Measurements from ENCODE around the gene SHISA7. TPM values are rescaled to one million over a fixed set of nuclear protein-coding genes. Genes with fewer than 3 reads are reported as not detected.
A peak's percentile ranks its signal among the peaks of the same experiment; 100 is the strongest.

Gene SHISA7
- total RNA-seq, 1 experiment from 2014 or later: not detected

- H3K27ac ChIP-seq (ENCODE audit: low read length): no peak within 1 kb of the TSS
- DNase-seq: peak; percentile 50
- H3K27me3 ChIP-seq (ENCODE audit: low read length): no peaks in the 10 kb centered on the region
- H3K9me3 ChIP-seq (ENCODE audit: low read length): no peaks in the 10 kb centered on the region
- H3K4me2 ChIP-seq (ENCODE audit: low read depth, low read length, poor library complexity, severe bottlenecking): no peak within 1 kb of the TSS
- H2AFZ ChIP-seq (ENCODE audit: low read length): no peak within 1 kb of the TSS
- H3K9ac ChIP-seq (ENCODE audit: low read length): peak within 1 kb of the TSS; percentile 29
- H3K36me3 ChIP-seq (ENCODE audit: insufficient read depth, low read length): no peaks in the 10 kb centered on the region
- H3K4me3 ChIP-seq (ENCODE audit: low read length): no peak within 1 kb of the TSS
- no peaks in the 10 kb centered on the region for H3K9me2 ChIP-seq (replicated peaks; ENCODE audit: insufficient read depth, low read length)
- H3K79me2 ChIP-seq (ENCODE audit: low read length): no peaks in the 10 kb centered on the region
- peaks cover 9% of the 10 kb centered on the region; the same call in 1 of the 2 replicates for H4K20me1 ChIP-seq (ENCODE audit: insufficient read depth, low read depth, low read length)
- H3K4me1 ChIP-seq (ENCODE audit: low read length): peaks cover 31% of the 10 kb centered on the region
Measured at GRCh38 chr19:55487924-55488687, 45.0 kb upstream of the SHISA7 start, which contains the start of gene SSC5D. Gene SSC5D (plus strand): TSS chr19:55488436. CDS start chr19:55488590, 154 bp downstream.

- peaks cover 9% of the 10 kb centered on the region; the same call in 1 of the 2 replicates for H4K20me1 ChIP-seq (ENCODE audit: insufficient read depth, low read depth, low read length)
- no peaks in the 10 kb centered on the region for H3K9me2 ChIP-seq (replicated peaks; ENCODE audit: insufficient read depth, low read length)
- no peaks in the 10 kb centered on the region for H3K79me2 ChIP-seq (ENCODE audit: low read length)
- H3K4me3 ChIP-seq (ENCODE audit: low read length): no peak overlapping the region
- no peaks in the 10 kb centered on the region for H3K27me3 ChIP-seq (ENCODE audit: low read length)
- H3K9me3 ChIP-seq (ENCODE audit: low read length): no peaks in the 10 kb centered on the region
- no peak overlapping the region for H3K27ac ChIP-seq (ENCODE audit: low read length)
- no peak overlapping the region for H3K4me2 ChIP-seq (ENCODE audit: low read depth, low read length, poor library complexity, severe bottlenecking)
- H2AFZ ChIP-seq (ENCODE audit: low read length): no peak overlapping the region
- DNase-seq: peak; percentile 60
- peak overlapping the region; percentile 14; the same call in 1 of the 2 replicates for H3K9ac ChIP-seq (ENCODE audit: low read length)
- H3K4me1 ChIP-seq (ENCODE audit: low read length): peaks cover 31% of the 10 kb centered on the region
- no peaks in the 10 kb centered on the region for H3K36me3 ChIP-seq (ENCODE audit: insufficient read depth, low read length)
Measured at GRCh38 chr19:55486971-55487923, 44.1 kb upstream of the SHISA7 start.

- H3K9ac ChIP-seq (ENCODE audit: low read length): peak overlapping the region; percentile 86
- H3K27ac ChIP-seq (ENCODE audit: low read length): no peak overlapping the region
- no peaks in the 10 kb centered on the region for H3K27me3 ChIP-seq (ENCODE audit: low read length)
- peak overlapping the region; percentile 81 for H3K4me2 ChIP-seq (ENCODE audit: low read depth, low read length, poor library complexity, severe bottlenecking)
- H3K36me3 ChIP-seq (ENCODE audit: insufficient read depth, low read length): no peaks in the 10 kb centered on the region
- H2AFZ ChIP-seq (ENCODE audit: low read length): no peak overlapping the region
- H3K4me3 ChIP-seq (ENCODE audit: low read length): peak overlapping the region; percentile 75
- no peaks in the 10 kb centered on the region for H3K9me3 ChIP-seq (ENCODE audit: low read length)
- peaks cover 31% of the 10 kb centered on the region for H3K4me1 ChIP-seq (ENCODE audit: low read length)
- H3K79me2 ChIP-seq (ENCODE audit: low read length): no peaks in the 10 kb centered on the region
- no peak for DNase-seq
- H3K9me2 ChIP-seq (replicated peaks; ENCODE audit: insufficient read depth, low read length): no peaks in the 10 kb centered on the region
- peaks cover 9% of the 10 kb centered on the region; the same call in 1 of the 2 replicates for H4K20me1 ChIP-seq (ENCODE audit: insufficient read depth, low read depth, low read length)
Measured at GRCh38 chr19:55486043-55486970, 43.2 kb upstream of the SHISA7 start.

GRCh38 chr19:55485439-55486011, 42.4 kb upstream of the SHISA7 start:
- H2AFZ ChIP-seq (ENCODE audit: low read length): peak overlapping the region; percentile 66

GRCh38 chr19:55484593-55485438, 41.7 kb upstream of the SHISA7 start, which contains the start of gene NAT14:
Gene NAT14 (plus strand): TSS chr19:55485188. CDS start chr19:55485709, 521 bp downstream.
- H2AFZ ChIP-seq (ENCODE audit: low read length): peak within 1 kb of the TSS; percentile 66
- peak within 1 kb of the TSS; percentile 81 for H3K4me2 ChIP-seq (ENCODE audit: low read depth, low read length, poor library complexity, severe bottlenecking)
- no peaks in the 10 kb centered on the region for H3K9me3 ChIP-seq (ENCODE audit: low read length)
- H3K4me3 ChIP-seq (ENCODE audit: low read length): peak within 1 kb of the TSS; percentile 75
- H3K27me3 ChIP-seq (ENCODE audit: low read length): no peaks in the 10 kb centered on the region
- peak within 1 kb of the TSS; percentile 86 for H3K9ac ChIP-seq (ENCODE audit: low read length)
- no peaks in the 10 kb centered on the region for H3K36me3 ChIP-seq (ENCODE audit: insufficient read depth, low read length)
- DNase-seq: peak; percentile 95
- H3K79me2 ChIP-seq (ENCODE audit: low read length): peaks cover under 1% of the 10 kb centered on the region
- H3K27ac ChIP-seq (ENCODE audit: low read length): no peak within 1 kb of the TSS
- no peaks in the 10 kb centered on the region for H3K9me2 ChIP-seq (replicated peaks; ENCODE audit: insufficient read depth, low read length)
- H3K4me1 ChIP-seq (ENCODE audit: low read length): peaks cover 31% of the 10 kb centered on the region
- peaks cover 9% of the 10 kb centered on the region; the same call in 1 of the 2 replicates for H4K20me1 ChIP-seq (ENCODE audit: insufficient read depth, low read depth, low read length)

More at GRCh38 chr19:55485439-55486011, 42.4 kb upstream of the SHISA7 start:
- Histone ChIP-seq H3K4me2 (ENCODE audit: low read depth, low read length, poor library complexity, severe bottlenecking) (peak overlapping the region; percentile 81), H3K4me3 (ENCODE audit: low read length) (peak overlapping the region; percentile 75), H3K36me3 (ENCODE audit: insufficient read depth, low read length) (no peaks in the 10 kb centered on the region), H4K20me1 (ENCODE audit: insufficient read depth, low read depth, low read length) (peaks cover 9% of the 10 kb centered on the region; the same call in 1 of the 2 replicates), H3K27me3 (ENCODE audit: low read length) (no peaks in the 10 kb centered on the region), H3K4me1 (ENCODE audit: low read length) (peaks cover 31% of the 10 kb centered on the region), H3K9ac (ENCODE audit: low read length) (peak overlapping the region; percentile 86), H3K79me2 (ENCODE audit: low read length) (no peaks in the 10 kb centered on the region), H3K9me2 (replicated peaks; ENCODE audit: insufficient read depth, low read length) (no peaks in the 10 kb centered on the region), H3K9me3 (ENCODE audit: low read length) (no peaks in the 10 kb centered on the region), H3K27ac (ENCODE audit: low read length) (no peak overlapping the region)
- peak; percentile 73 for DNase-seq

- Histone ChIP-seq H3K27me3 (ENCODE audit: low read length) (no peaks in the 10 kb centered on the region), H4K20me1 (ENCODE audit: insufficient read depth, low read depth, low read length) (peaks cover 9% of the 10 kb centered on the region; the same call in 1 of the 2 replicates), H3K4me1 (ENCODE audit: low read length) (peaks cover 37% of the 10 kb centered on the region), H2AFZ (ENCODE audit: low read length) (no peak overlapping the region), H3K27ac (ENCODE audit: low read length) (no peak overlapping the region), H3K4me3 (ENCODE audit: low read length) (peak overlapping the region; percentile 75), H3K36me3 (ENCODE audit: insufficient read depth, low read length) (no peaks in the 10 kb centered on the region), H3K4me2 (ENCODE audit: low read depth, low read length, poor library complexity, severe bottlenecking) (peak overlapping the region; percentile 81), H3K9ac (ENCODE audit: low read length) (peak overlapping the region; percentile 86), H3K9me2 (replicated peaks; ENCODE audit: insufficient read depth, low read length) (no peaks in the 10 kb centered on the region), H3K79me2 (ENCODE audit: low read length) (peaks cover 10% of the 10 kb centered on the region), H3K9me3 (ENCODE audit: low read length) (no peaks in the 10 kb centered on the region)
- DNase-seq: no peak
Measured at GRCh38 chr19:55483706-55484592, 40.8 kb upstream of the SHISA7 start.

All from Karpas-422 (cell line).